HG03342 (cell line): Measurements from ENCODE around the gene C13orf46.

Source experiments
- ATAC-seq: cut with Tn5 transposase; IDR thresholded peaks from one replicate; pipeline ENCODE4 v1.9.1; 2021; ENCODE audit warnings: mild to moderate bottlenecking, moderate library complexity; ENCODE audit not compliant: unreplicated experiment

C13orf46 gene

GRCh38 chr13:113941571-113942191 lies 32.2 kb downstream of the C13orf46 start:
- ATAC-seq = no peak

DNA sequence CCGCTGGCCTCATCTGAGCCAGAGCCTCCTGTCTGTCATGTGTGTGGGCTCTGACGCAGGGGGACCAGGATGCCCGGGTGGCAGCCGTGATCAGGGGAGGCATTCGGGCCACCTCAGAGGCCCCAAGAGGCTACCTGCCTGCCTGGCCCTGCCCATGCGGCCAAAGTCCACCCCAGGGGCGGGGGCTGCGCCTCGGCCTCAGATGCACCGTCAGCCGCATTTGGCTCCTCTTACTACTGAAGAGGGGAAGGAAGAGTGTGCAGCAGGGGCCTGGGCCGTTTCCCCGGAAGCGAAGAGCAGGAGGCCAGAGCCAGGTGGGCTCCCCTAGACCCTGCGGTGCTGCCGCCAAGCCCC lies 34.0 kb downstream of the C13orf46 start:
- no peak for ATAC-seq

GRCh38 chr13:113939129-113939943 lies 34.5 kb downstream of the C13orf46 start:
- ATAC-seq = no peak

DNA sequence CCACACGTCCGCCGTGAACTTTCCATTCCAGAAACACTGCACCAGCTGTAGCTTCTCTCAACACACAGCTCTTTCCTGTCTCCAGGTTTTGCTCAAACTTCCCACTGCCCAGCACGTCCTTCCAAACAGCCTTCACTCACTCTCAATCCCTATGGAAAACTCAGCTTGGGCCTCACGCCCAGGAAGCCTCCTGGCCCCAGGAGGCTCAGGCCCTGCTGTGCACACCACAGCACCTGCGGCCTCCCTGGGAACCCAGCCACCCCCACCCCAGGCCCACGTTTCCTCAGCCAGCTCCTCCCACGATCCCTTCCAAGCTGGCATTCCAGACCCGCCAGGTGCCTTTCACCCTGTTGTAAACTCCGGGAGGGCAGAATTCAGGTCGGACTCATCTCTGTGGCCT lies 35.2 kb downstream of the C13orf46 start:
- no peak for ATAC-seq

GRCh38 chr13:113938246-113938645 lies 35.6 kb downstream of the C13orf46 start:
- no peak for ATAC-seq

DNA sequence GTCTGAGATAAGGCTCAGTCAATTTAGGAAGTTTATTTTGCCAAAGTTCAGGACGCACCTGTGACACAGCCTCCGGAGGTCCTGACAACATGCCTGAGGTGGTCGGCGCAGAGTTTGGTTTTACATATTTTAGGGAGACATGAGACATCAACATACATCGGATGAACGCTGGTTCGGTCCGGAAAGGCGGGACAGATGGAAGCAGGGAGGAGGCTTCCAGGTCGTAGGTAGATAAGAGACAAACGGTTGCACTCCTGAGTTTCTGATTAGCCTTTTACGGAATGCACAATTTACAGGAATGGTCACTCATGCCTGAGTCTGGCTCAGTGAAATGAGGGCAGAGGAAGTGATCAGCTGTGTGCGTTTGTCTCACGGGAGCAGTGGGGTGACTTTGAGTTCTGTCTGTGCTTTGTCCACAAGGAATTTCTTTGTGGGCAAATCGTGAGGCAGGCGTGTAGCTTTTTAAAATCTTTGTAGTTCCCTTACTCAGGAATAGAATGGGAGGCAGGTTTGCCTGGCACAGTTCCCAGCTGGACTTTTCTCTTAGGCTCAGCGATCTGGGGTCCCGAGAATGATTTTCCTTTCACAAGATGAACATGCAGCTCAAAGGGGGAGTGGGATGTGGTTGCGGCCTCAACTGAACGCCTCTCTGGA lies 36.2 kb downstream of the C13orf46 start:
- no peak for ATAC-seq

- no peak for ATAC-seq
Measured at GRCh38 chr13:113937073-113937472, 36.8 kb downstream of the C13orf46 start.

- no peak for ATAC-seq
Measured at GRCh38 chr13:113936166-113936965, 37.5 kb downstream of the C13orf46 start.

DNA sequence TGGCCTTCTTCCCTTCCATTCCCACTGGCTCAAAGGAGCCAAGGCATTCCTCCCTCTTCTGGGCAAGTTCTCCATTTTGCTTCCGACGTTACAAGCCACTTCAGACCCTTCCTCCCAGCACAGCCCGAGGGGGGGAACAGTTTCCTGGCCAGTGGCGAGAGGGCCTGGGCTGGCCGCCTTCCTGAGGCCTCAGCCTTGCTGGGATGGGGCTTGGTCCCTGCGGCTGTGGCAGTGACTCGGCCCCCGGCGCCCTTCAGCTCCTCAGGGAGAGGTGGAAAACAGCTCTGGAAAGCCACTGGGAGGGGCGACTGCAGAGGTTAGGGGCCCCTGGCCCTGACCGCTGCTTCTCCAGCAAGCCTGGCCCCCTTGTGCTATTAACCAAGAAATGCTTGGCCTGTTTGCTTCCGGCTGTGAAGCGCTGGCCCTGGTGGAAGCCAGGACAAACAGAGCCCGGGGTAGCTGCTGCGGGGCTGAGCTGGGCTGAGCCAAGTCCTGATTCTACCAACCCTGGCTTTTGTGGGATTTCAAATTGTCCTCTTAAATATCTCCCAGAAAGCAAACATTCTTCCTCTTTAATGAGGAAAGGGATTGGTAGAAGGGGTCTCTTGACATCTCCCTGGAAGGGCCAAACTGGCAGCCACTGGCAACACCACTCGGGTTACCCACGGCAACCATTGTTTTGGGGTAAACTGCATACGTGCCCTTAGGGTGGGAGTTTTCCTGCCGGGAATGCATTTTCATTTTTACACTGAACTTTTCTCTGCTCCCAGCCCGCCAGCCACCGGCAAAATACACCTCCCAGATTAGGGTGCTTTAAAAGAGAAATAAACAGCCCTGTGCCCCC lies 38.7 kb downstream of the C13orf46 start:
- no peak for ATAC-seq

- ATAC-seq = no peak
Measured at GRCh38 chr13:113934576-113934975, 39.3 kb downstream of the C13orf46 start.

- no peak for ATAC-seq
Measured at GRCh38 chr13:113933901-113934300, 40.0 kb downstream of the C13orf46 start.

DNA sequence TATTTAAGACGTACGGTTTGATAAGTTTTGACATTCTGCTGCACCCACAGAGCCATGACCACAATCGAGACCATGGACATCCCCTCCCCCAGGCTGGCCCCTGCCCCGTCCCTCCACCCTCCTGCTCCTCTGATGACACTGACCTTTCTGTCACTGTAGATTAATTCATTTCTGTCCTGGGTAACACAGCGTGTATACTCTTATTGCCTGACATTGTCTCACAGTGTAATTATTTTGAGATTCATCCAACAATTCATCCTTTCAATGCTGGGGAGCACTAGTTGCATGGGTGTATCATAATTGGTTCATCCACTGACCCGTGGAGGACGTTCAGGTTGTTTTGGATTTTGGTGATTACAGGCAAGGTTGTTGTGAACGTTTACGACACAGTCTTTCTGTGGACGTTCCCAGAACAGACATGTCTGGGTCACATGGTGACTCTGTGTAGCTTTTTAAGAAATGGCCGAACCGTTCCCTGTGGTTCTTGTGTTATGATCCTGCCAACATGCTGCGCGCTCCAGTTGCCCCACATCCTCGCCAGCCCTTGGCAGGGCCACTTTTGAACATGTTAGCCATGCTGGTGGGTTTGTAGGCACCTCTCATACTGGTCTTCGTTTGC lies 41.9 kb downstream of the C13orf46 start:
- no peak for ATAC-seq

DNA sequence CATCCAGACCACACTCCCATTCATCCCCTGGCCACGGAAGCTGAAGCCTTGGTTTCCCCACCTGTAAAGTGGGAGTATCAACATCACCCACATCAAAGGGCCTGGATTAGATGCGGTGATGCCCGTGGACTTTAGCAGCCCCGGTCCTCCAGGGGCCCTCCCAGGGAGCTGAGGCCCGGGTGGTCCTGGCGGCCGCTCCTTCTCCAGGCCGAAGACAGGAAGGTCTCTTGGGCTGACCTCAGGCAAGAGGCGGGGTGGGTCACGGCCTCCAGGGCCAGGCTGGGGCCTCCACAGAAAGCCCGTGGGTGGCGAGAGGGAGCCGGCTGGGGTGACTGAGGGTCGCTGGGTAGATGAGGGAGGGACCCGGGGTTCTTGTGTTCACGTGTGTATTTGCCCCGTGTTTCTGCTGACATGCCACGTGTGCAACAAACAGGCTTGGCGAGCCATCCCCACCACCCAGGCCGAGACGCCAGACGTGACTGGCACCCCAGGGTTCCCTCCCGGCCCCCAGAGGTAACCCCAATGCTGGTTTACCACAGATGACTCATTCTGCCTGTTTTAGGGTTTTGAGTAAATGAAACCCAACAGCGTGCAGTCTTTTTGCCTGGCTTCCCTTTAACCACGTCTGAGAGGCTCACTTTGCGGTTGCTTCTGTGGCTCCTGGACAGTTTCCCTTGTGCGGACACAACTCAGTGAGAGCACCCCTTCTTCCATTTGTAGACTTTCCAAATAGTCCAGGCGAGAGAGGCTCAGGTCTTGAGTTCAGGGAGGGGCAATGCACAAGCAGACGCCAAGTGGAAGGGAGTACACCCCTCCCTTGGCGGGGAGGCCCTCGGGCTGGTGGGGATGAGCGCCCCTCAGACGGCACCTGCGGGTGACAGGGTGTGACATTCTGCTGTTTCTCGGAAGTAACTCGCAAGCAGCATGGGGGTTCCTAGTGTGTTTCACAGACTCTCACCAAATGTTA lies 42.9 kb downstream of the C13orf46 start:
- ATAC-seq = no peak

GRCh38 chr13:113929628-113930615 lies 44.0 kb downstream of the C13orf46 start:
- no peak for ATAC-seq

GRCh38 chr13:113928685-113929627 lies 44.9 kb downstream of the C13orf46 start:
- ATAC-seq = no peak
